Glomerular endothelial cell (primary cell): ENCODE results near the gene PIK3CG. TPM values are rescaled to one million over a fixed set of nuclear protein-coding genes. Genes with fewer than 3 reads are reported as not detected.
"Not testable (repeated sequence)": the region's sequence is repeated elsewhere in the genome, so short reads cannot be mapped to it uniquely, and the experiment has no call there.

Source experiments
- DNase-seq: peaks from one replicate; pipeline ENCODE4 v3.0.0-alpha.2; 2011; ENCODE audit warnings: low read depth, low spot score; ENCODE audit errors: extremely low read depth
- total RNA-seq: library from RNA; depleted of rRNA; stranded (reverse); fragments of >200 nt; gene quantifications from 2 replicates; pipeline ENCODE4 v1.2.3, GENCODE V29; 2015

The PIK3CG gene
- total RNA-seq, 1 donor from 2014 or later, result 14.8 TPM

- no peak for DNase-seq
These were observed 62.5 kb downstream of the PIK3CG start for GRCh38 chr7:106927536-106927935.

DNA sequence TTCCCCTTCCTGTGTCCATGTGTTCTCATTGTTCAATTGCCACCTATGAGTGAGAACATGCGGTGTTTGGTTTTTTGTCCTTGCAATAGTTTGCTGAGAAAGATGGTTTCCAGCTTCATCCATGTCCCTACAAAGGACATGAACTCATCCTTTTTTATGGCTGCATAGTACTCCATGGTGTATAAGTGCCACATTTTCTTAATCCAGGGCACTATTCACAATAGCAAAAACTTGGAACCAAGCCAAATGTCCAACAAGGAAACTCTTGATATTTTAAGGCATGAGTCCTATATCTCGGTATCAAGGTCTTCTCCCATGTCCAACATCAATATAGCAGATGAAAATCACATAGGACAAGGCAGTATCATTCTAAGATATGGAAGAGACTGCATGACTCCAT is 64.5 kb downstream of the PIK3CG start:
- not testable (repeated sequence) for DNase-seq

DNA sequence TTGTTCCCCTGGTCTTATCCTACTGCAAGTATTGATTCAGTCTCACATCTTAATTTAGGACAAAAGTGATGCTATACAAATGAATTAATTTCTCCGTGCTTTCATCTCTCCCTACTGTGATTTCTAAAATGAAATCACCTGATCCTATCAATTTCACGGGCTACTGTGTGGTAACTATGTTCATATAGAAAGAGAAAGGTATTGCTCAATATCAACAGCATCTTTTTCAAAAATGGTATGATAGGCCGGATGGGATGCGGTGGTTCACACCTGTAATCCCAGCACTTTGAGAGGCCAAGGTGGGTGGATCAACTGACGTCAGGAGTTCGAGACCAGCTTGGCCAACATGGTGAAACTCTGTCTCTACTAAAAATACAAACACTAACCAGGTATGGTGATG is 71.2 kb downstream of the PIK3CG start:
- DNase-seq, result no peak

GRCh38 chr7:106938122-106938521 is 73.0 kb downstream of the PIK3CG start:
- not testable (repeated sequence) for DNase-seq

- DNase-seq, result no peak
These were observed 73.7 kb downstream of the PIK3CG start for GRCh38 chr7:106938803-106939202.

DNA sequence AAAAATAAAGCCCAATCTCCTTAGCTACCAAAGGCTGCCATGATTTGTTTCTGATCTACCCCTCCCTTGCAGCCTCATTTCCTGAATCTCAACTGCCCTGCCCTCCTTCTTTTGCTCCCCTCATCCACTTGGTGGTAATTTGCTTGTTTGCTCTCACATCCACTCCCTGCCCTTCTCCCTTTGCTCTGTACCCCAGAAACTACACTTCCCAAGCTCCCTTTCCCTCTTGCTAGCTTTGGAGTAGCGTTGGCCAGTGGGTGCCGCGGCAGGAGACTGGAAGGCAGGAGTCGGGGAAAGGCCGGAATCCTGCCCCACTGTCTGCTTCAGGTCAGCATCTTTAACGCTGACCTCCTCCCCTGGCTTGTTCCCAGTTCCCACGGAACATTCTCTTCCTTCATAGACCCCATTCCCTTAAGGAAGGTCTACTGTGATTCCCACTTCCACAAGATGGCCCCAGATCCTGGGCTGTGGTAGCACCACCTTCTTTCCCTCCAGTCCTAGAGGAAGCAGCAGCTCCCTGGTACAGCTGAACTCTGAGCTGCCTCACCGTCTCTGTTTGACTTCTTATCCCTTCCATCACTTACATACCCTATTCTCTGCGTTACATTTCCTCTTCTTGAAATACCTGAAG is 79.1 kb downstream of the PIK3CG start:
- no peak for DNase-seq

DNA sequence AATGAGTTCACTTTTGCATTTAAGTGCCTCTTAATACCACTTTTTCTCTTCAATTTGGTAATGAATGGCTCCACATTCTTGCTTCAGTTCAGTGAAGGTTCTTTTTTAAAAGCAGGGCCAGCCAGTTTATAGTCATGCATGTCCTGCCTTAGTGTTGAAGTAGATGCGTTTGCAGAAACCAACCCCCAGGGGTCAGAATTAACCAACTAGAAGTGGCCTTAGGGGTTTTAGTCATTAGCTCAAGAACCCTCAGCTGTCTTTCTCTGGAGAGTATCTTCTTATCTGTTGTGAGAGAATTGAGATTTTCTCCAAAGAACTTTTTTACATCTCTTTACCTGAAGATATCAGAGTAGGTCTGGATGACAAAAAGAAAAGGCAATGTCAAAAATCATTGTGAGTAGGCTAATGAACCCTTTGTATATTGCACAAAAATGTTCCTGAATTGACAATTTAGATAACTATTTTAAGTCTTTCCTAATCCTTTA is 82.2 kb downstream of the PIK3CG start:
- DNase-seq, result peak; percentile 80

- no peak for DNase-seq
These were observed 87.0 kb downstream of the PIK3CG start for GRCh38 chr7:106952001-106952657.

- DNase-seq, result no peak
These were observed 87.7 kb downstream of the PIK3CG start for GRCh38 chr7:106952658-106953231.

GRCh38 chr7:106954840-106955239 is 89.8 kb downstream of the PIK3CG start:
- no peak for DNase-seq

- not testable (repeated sequence) for DNase-seq
These were observed 90.8 kb downstream of the PIK3CG start for GRCh38 chr7:106955857-106956256.

Other genes starting within 250 kb of the PIK3CG start
- gene CCDC71L, start 204.1 kb upstream of the PIK3CG start, total RNA-seq, result 31.4 and 52.4 TPM in 2 replicates
- 24.2 and 28.7 TPM in 2 replicates for gene PRKAR2B, start 179.4 kb downstream of the PIK3CG start, total RNA-seq